GM11168 (cell line): Measurements from ENCODE around the gene MYL6.
"Not testable (repeated sequence)": the region's sequence is repeated elsewhere in the genome, so short reads cannot be mapped to it uniquely, and the experiment has no call there.

ENCODE experiments used
- in situ Hi-C: fragments of 300-500 bp; cut with MboI; formaldehyde crosslinking; loops from one replicate; pipeline ENCODE4 v1.12.0; 2022; ENCODE audit warnings: low sequenced_read_pairs; ENCODE audit not compliant: unreplicated experiment

The MYL6 gene

GRCh38 chr12:56188131-56188777, 30.1 kb downstream of the MYL6 start:
- in situ Hi-C loops: loop anchor here (5.0 kb wide), 1 partner anchor 66 kb away; no protein-coding TSS in a partner anchor

DNA sequence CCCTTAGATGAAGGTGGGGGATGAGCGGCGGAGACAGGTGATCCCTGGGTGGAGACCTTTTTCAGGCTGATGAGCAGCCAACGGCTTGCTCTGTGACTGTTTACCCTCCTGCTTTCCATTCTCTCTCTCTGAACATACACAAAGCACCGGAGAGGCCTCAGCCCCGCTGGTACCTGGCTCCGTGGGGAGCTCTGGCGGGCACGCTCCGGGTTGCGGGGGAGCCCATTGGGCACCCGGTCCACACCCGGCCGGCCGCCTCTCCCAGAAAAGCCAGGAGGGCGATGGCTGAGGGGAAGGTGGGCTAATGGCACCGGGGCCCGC, 30.6 kb downstream of the MYL6 start:
- in situ Hi-C loops: loop anchor here (5.0 kb wide), 1 partner anchor 66 kb away; no protein-coding TSS in a partner anchor

GRCh38 chr12:56189099-56189917, 31.1 kb downstream of the MYL6 start, which contains the start of gene SMARCC2:
Gene SMARCC2, minus strand, starts transcription at chr12:56189483. Its CDS starts 22 bp downstream, at chr12:56189461.
- in situ Hi-C loops: loop anchor here (5.0 kb wide), 1 partner anchor 67 kb away; no protein-coding TSS in a partner anchor

GRCh38 chr12:56189918-56190694, 31.9 kb downstream of the MYL6 start:
- in situ Hi-C loops: loop anchor here (5.0 kb wide), 1 partner anchor 68 kb away; no protein-coding TSS in a partner anchor

GRCh38 chr12:56190695-56191155, 32.6 kb downstream of the MYL6 start:
- in situ Hi-C loops: no loop called here

DNA sequence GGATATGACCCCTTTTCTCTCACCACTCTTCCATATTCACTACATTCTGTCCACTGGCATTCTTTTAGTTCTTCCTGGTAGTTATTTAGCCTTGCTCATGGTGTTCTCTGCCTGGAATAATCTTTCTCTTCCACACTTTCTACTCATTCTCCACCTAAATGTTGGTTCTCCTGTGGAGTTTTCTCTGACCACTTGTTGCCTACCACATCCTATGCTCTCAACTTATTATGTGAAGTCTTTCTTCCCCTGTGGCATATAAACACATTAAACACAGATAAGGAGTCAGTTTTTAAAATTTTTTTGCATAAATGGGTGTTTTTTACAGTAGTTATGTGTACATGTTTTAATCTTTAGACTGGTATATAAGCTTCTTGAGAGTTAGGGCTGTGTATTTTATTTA, 34.4 kb downstream of the MYL6 start:
- in situ Hi-C loops: no loop called here

DNA sequence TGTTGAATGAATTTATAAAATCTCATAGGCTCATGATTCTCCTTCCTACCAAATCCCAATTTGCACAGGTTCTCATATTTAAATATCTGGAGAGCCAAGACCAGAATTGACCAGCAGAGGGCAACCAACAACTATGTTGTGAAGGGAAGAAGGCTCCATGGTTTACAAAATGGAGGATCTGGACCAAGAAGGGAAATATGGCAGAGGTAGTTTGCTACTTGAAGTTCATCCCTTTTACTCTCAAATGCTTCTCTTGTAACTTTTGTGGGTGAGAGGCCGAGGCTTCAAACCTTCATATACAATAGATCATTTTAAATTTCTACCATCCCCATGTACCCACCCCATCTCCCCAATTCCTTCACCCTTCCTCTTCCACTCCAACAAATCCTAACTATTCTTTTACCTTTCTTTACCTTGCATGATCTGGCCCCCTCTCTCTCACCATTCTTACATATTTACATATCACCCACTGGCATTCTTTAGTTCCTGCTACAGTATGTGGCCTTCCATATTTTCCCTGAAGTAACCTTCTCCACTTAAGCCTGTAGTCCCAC, 34.9 kb downstream of the MYL6 start:
- in situ Hi-C loops: no loop called here

GRCh38 chr12:56196818-56197550, 38.8 kb downstream of the MYL6 start:
- in situ Hi-C loops: not testable (repeated sequence)

DNA sequence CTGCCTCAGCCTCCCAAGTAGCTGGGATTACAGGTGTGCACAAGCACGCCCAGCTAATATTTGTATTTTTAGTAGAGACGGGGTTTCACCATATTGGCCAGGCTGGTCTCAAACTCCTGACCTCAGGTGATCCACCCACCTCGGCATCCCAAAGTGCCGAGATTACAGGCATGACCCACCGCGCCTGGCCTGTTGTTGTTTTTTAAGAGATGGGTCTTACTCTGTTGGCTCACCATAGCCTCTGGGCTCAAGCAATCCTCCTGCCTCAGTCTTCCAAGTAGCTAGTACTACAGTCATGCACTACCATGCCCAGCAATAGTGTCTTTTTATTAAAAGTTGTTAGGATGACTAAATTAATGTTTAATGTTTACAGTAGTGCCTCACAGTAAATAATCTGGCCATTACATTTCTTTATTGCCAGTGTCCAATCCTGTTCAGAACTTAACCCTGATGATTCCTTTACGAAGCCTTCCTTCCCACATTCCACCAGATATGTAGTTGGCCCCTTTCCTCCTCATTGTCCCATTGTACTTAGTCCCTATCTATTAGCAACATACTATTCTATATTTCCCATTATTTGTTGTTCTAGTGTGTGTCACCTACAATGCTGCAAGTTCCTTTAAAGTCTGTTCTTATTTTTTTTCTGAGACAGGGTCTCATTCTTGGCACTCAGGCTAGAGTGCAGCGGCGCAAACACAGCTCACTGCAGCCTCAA, 39.9 kb downstream of the MYL6 start:
- in situ Hi-C loops: no loop called here

DNA sequence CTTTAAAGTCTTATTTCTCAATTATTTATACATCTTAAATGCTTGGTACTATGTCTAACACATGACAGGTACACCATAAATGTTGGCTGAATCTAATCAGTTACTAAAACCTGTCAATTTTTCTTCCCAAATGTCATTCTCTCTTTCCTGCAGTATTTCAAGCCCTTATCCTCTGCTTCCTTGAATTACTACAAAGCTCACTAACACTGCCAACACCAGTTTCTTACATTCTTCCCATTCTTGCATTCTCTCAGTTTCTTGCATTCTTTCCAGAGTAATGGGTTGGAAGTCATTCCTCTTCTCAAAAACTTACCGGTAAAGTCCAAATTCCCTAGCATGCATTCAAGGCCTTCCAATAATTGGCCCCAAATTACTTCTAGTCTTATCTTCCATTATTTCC, 40.7 kb downstream of the MYL6 start:
- in situ Hi-C loops: no loop called here

DNA sequence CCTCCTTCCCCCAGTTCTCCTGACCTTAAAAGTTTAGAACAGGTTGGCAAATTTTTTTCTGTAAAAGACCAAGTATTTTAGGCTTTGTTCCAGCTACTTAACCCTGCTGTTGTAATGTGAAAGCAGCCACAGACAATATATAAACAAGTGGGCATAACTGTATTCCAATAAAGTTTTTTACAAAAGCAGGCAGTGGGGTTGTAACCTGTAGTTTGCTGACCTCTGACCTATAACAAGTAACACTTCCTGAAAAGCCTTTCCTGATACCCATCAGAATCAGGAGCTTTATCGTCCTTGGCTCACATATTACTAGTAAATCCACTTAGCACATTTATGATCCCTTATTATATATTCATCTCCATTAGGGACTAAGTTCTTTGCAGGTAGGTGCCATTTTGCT, 44.2 kb downstream of the MYL6 start:
- in situ Hi-C loops: no loop called here

GRCh38 chr12:56202838-56203237, 44.7 kb downstream of the MYL6 start:
- in situ Hi-C loops: no loop called here

DNA sequence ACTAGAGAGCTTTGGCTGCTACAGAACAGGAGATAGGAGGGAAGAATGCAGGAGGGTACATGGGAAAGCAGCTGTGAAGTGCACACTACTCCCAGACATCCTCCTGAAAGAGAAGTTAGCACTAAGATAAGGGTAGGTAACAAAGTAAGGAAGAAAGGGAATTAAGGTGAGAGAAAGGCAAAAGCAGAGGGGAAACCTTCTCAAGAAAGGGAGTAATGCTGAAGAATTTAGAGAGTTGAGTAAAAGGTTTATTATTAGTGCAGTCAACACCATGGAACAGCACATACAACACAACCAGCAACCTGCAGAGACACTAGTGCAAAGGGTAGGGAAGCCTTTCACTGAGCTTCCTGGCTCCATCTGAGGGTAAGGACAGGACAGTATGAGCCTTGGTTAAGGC, 46.1 kb downstream of the MYL6 start:
- in situ Hi-C loops: no loop called here

- in situ Hi-C loops: no loop called here
These were observed 47.3 kb downstream of the MYL6 start for GRCh38 chr12:56205445-56205844.

GRCh38 chr12:56206452-56207166, 48.5 kb downstream of the MYL6 start:
- in situ Hi-C loops: no loop called here

DNA sequence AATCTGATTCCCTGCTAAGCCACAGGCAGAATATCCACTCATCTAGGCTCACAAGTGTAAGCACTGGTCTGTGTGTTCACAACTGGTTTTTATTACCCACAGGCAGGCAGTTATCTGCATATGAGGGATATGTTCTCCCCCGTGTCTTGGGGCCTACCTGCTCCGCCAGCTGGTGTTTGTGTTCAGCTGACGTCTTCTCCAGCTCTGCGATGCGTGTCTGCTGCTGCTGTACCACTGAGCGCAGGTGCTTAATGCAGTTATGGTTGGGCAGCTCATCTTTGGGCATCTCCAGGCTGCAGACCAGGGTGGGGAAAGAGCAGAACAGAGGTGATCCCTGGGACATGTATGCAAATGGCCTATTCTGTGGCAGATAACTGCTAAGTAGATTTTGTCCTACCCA, 49.8 kb downstream of the MYL6 start:
- in situ Hi-C loops: no loop called here
